Measurements from ENCODE around the gene LRFN5.

Gene LRFN5

GRCh38 chr14:41783403-41783802, 176.7 kb downstream of the LRFN5 start:
- Mint-ChIP-seq H3K27me3 (no peaks in the 10 kb centered on the region), H3K9me3 (no peaks in the 10 kb centered on the region), H3K4me1 (ENCODE audit: low read depth) (no peaks in the 10 kb centered on the region), H3K36me3 (ENCODE audit: low read depth) (no peaks in the 10 kb centered on the region), H3K4me3 (no peak overlapping the region), H3K27ac (no peak overlapping the region)

- no peak overlapping the region for H3K27ac Mint-ChIP-seq
Measured at GRCh38 chr14:41785696-41786095, 179.0 kb downstream of the LRFN5 start.

GRCh38 chr14:41799817-41800216, 193.1 kb downstream of the LRFN5 start:
- no peak overlapping the region for H3K4me3 Mint-ChIP-seq
- H3K27ac Mint-ChIP-seq, result no peak overlapping the region
- H3K4me1 Mint-ChIP-seq (ENCODE audit: low read depth), result no peaks in the 10 kb centered on the region
- H3K9me3 Mint-ChIP-seq, result peaks cover 4% of the 10 kb centered on the region
- H3K27me3 Mint-ChIP-seq, result peaks cover 3% of the 10 kb centered on the region
- no peaks in the 10 kb centered on the region for H3K36me3 Mint-ChIP-seq (ENCODE audit: low read depth)

More at GRCh38 chr14:41785696-41786095, 179.0 kb downstream of the LRFN5 start:
- H3K4me1 Mint-ChIP-seq (ENCODE audit: low read depth), result no peaks in the 10 kb centered on the region
- H3K4me3 Mint-ChIP-seq, result no peak overlapping the region
- no peaks in the 10 kb centered on the region for H3K36me3 Mint-ChIP-seq (ENCODE audit: low read depth)
- H3K9me3 Mint-ChIP-seq, result no peaks in the 10 kb centered on the region
- no peaks in the 10 kb centered on the region for H3K27me3 Mint-ChIP-seq

- Mint-ChIP-seq H3K27me3 (no peaks in the 10 kb centered on the region), H3K4me3 (no peak overlapping the region), H3K9me3 (peaks cover 4% of the 10 kb centered on the region), H3K4me1 (ENCODE audit: low read depth) (no peaks in the 10 kb centered on the region), H3K27ac (no peak overlapping the region), H3K36me3 (ENCODE audit: low read depth) (no peaks in the 10 kb centered on the region)
Measured at GRCh38 chr14:41805633-41806032, 199.0 kb downstream of the LRFN5 start.

- no peak overlapping the region for H3K27ac Mint-ChIP-seq
- H3K9me3 Mint-ChIP-seq, result peaks cover 4% of the 10 kb centered on the region
- no peaks in the 10 kb centered on the region for H3K27me3 Mint-ChIP-seq
- H3K4me1 Mint-ChIP-seq (ENCODE audit: low read depth), result no peaks in the 10 kb centered on the region
- H3K36me3 Mint-ChIP-seq (ENCODE audit: low read depth), result no peaks in the 10 kb centered on the region
- no peak overlapping the region for H3K4me3 Mint-ChIP-seq
Measured at GRCh38 chr14:41806366-41806975, 199.8 kb downstream of the LRFN5 start.

GRCh38 chr14:41810362-41810761, 203.7 kb downstream of the LRFN5 start:
- Mint-ChIP-seq H3K27me3 (no peaks in the 10 kb centered on the region), H3K27ac (no peak overlapping the region), H3K36me3 (ENCODE audit: low read depth) (no peaks in the 10 kb centered on the region), H3K9me3 (no peaks in the 10 kb centered on the region), H3K4me1 (ENCODE audit: low read depth) (no peaks in the 10 kb centered on the region), H3K4me3 (no peak overlapping the region)

- H3K4me3 Mint-ChIP-seq, result no peak overlapping the region
- no peak overlapping the region for H3K27ac Mint-ChIP-seq
- H3K4me1 Mint-ChIP-seq (ENCODE audit: low read depth), result no peaks in the 10 kb centered on the region
- no peaks in the 10 kb centered on the region for H3K36me3 Mint-ChIP-seq (ENCODE audit: low read depth)
- no peaks in the 10 kb centered on the region for H3K9me3 Mint-ChIP-seq
- H3K27me3 Mint-ChIP-seq, result no peaks in the 10 kb centered on the region
Measured at GRCh38 chr14:41817626-41818025, 210.9 kb downstream of the LRFN5 start.

- no peak overlapping the region for H3K4me3 Mint-ChIP-seq
- no peaks in the 10 kb centered on the region for H3K9me3 Mint-ChIP-seq
- H3K4me1 Mint-ChIP-seq (ENCODE audit: low read depth), result no peaks in the 10 kb centered on the region
- no peak overlapping the region for H3K27ac Mint-ChIP-seq
- H3K27me3 Mint-ChIP-seq, result no peaks in the 10 kb centered on the region
- no peaks in the 10 kb centered on the region for H3K36me3 Mint-ChIP-seq (ENCODE audit: low read depth)
Measured at GRCh38 chr14:41824441-41824840, 217.8 kb downstream of the LRFN5 start.

- Mint-ChIP-seq H3K4me3 (no peak overlapping the region), H3K4me1 (ENCODE audit: low read depth) (no peaks in the 10 kb centered on the region), H3K27ac (no peak overlapping the region), H3K27me3 (no peaks in the 10 kb centered on the region), H3K9me3 (no peaks in the 10 kb centered on the region), H3K36me3 (ENCODE audit: low read depth) (no peaks in the 10 kb centered on the region)
Measured at GRCh38 chr14:41825622-41826021, 218.9 kb downstream of the LRFN5 start.

- Mint-ChIP-seq H3K9me3 (no peaks in the 10 kb centered on the region), H3K4me3 (no peak overlapping the region), H3K27ac (no peak overlapping the region)
Measured at GRCh38 chr14:41830714-41831406, 224.2 kb downstream of the LRFN5 start.

GRCh38 chr14:41839661-41840060, 233.0 kb downstream of the LRFN5 start:
- Mint-ChIP-seq H3K36me3 (ENCODE audit: low read depth) (no peaks in the 10 kb centered on the region), H3K4me1 (ENCODE audit: low read depth) (no peaks in the 10 kb centered on the region), H3K4me3 (no peak overlapping the region), H3K9me3 (no peaks in the 10 kb centered on the region), H3K27ac (no peak overlapping the region), H3K27me3 (no peaks in the 10 kb centered on the region)

More at GRCh38 chr14:41830714-41831406, 224.2 kb downstream of the LRFN5 start:
- Mint-ChIP-seq H3K27me3 (no peaks in the 10 kb centered on the region), H3K4me1 (ENCODE audit: low read depth) (no peaks in the 10 kb centered on the region), H3K36me3 (ENCODE audit: low read depth) (no peaks in the 10 kb centered on the region)

- Mint-ChIP-seq H3K4me1 (ENCODE audit: low read depth) (no peaks in the 10 kb centered on the region), H3K9me3 (peaks cover 4% of the 10 kb centered on the region), H3K36me3 (ENCODE audit: low read depth) (no peaks in the 10 kb centered on the region), H3K27me3 (no peaks in the 10 kb centered on the region), H3K27ac (no peak overlapping the region), H3K4me3 (no peak overlapping the region)
Measured at GRCh38 chr14:41859336-41859735, 252.7 kb downstream of the LRFN5 start.

GRCh38 chr14:41860586-41860985, 253.9 kb downstream of the LRFN5 start:
- H3K27ac Mint-ChIP-seq, result no peak overlapping the region
- H3K4me1 Mint-ChIP-seq (ENCODE audit: low read depth), result no peaks in the 10 kb centered on the region
- H3K36me3 Mint-ChIP-seq (ENCODE audit: low read depth), result no peaks in the 10 kb centered on the region
- H3K4me3 Mint-ChIP-seq, result no peak overlapping the region
- peaks cover 4% of the 10 kb centered on the region for H3K9me3 Mint-ChIP-seq
- H3K27me3 Mint-ChIP-seq, result no peaks in the 10 kb centered on the region

GRCh38 chr14:41865894-41866293, 259.2 kb downstream of the LRFN5 start:
- H3K4me3 Mint-ChIP-seq, result no peak overlapping the region
- no peaks in the 10 kb centered on the region for H3K4me1 Mint-ChIP-seq (ENCODE audit: low read depth)
- H3K36me3 Mint-ChIP-seq (ENCODE audit: low read depth), result no peaks in the 10 kb centered on the region
- H3K27me3 Mint-ChIP-seq, result no peaks in the 10 kb centered on the region
- H3K27ac Mint-ChIP-seq, result no peak overlapping the region
- H3K9me3 Mint-ChIP-seq, result peaks cover 5% of the 10 kb centered on the region

GRCh38 chr14:41868396-41868795, 261.7 kb downstream of the LRFN5 start:
- Mint-ChIP-seq H3K36me3 (ENCODE audit: low read depth) (no peaks in the 10 kb centered on the region), H3K27me3 (no peaks in the 10 kb centered on the region), H3K4me1 (ENCODE audit: low read depth) (no peaks in the 10 kb centered on the region), H3K27ac (no peak overlapping the region), H3K9me3 (peaks cover 5% of the 10 kb centered on the region), H3K4me3 (no peak overlapping the region)
